HEK293 (cell line): ENCODE data around the gene DENND1A.
"Not testable (repeated sequence)": the region's sequence is repeated elsewhere in the genome, so short reads cannot be mapped to it uniquely, and the experiment has no call there.

Source experiments
- CTCF ChIA-PET: fragments of 350-600 bp; formaldehyde crosslinking; extraction: SDS; loops from one replicate; lab custom pipeline; 2021; ENCODE audit warnings: antibody characterized with exemption; lab: Yijun Ruan, JAX
- POLR2A ChIA-PET: fragments of 300-600 bp; formaldehyde crosslinking; extraction: SDS; loops from one replicate; lab custom pipeline; 2020; ENCODE audit warnings: antibody characterized with exemption, inconsistent platforms; lab: Yijun Ruan, JAX
- H3K27ac ChIP-seq: fragments of 200-500 bp; sonication (Bioruptor generic); 2 replicates; pipeline ENCODE4 v1.5.1; 2014; ENCODE audit warnings: low read depth, low read length, control low read depth, inconsistent platforms; ENCODE audit errors: extremely low read depth
- H3K36me3 ChIP-seq, 2 experiments: fragments of 200-500 bp in 1 of 2; sonication (Bioruptor generic) in 1 of 2; 1 replicate in 1 of 2; 2 replicates in 1 of 2; pipeline ENCODE4 v1.5.1; 2014 to 2017; ENCODE audit warnings: inconsistent platforms in 2 of 2, low read length in 2 of 2; ENCODE audit not compliant: control insufficient read depth in 2 of 2, insufficient read depth in 1 of 2
- H3K4me1 ChIP-seq: fragments of 200-500 bp; sonication (Bioruptor generic); 2 replicates; pipeline ENCODE4 v1.5.1; 2014; ENCODE audit warnings: mild to moderate bottlenecking, low read length, inconsistent platforms; ENCODE audit not compliant: control insufficient read depth, insufficient read depth
- H3K4me3 ChIP-seq: 2 replicates; pipeline ENCODE4 v1.5.1; 2011; ENCODE audit warnings: low read depth, mild to moderate bottlenecking, control low read depth, low read length, moderate library complexity
- H3K9me3 ChIP-seq: fragments of 200-500 bp; sonication (Bioruptor generic); 2 replicates; pipeline ENCODE4 v1.5.1; 2014; ENCODE audit warnings: low read depth, low read length, inconsistent platforms; ENCODE audit not compliant: control insufficient read depth, insufficient read depth
- MEIS1 ChIP-seq: sonication (generic); formaldehyde crosslinking; IDR thresholded peaks from 2 replicates; pipeline ENCODE4 v1.8.1; 2022; ENCODE audit warnings: missing genetic modification reagents, mild to moderate bottlenecking, borderline replicate concordance
- ZIC2 ChIP-seq: fragments of 450-650 bp; formaldehyde crosslinking; IDR thresholded peaks from 2 replicates; pipeline ENCODE4 v1.5.1; 2016; ENCODE audit warnings: missing biosample characterization, missing genetic modification characterization
- ZNF24 ChIP-seq: fragments of 450-650 bp; formaldehyde crosslinking; IDR thresholded peaks from 2 replicates; pipeline ENCODE4 v1.5.1; 2016; ENCODE audit warnings: missing biosample characterization, missing genetic modification characterization
- ZNF529 ChIP-seq: fragments of 450-650 bp; formaldehyde crosslinking; IDR thresholded peaks from 2 replicates; pipeline ENCODE4 v1.5.1; 2017; ENCODE audit warnings: missing genetic modification characterization, missing biosample characterization; ENCODE audit not compliant: insufficient replicate concordance
- ZNF610 ChIP-seq: fragments of 450-650 bp; formaldehyde crosslinking; IDR thresholded peaks from 2 replicates; pipeline ENCODE4 v1.5.1; 2016; ENCODE audit warnings: missing biosample characterization, missing genetic modification characterization, borderline replicate concordance
- ZNF768 ChIP-seq: fragments of 450-650 bp; formaldehyde crosslinking; IDR thresholded peaks from 2 replicates; pipeline ENCODE4 v1.5.1; 2018; ENCODE audit warnings: missing biosample characterization, mild to moderate bottlenecking, missing genetic modification characterization
- TF ChIP-seq, protein P1 (sequence below): fragments of 450-650 bp; formaldehyde crosslinking; conservative IDR thresholded peaks from 2 replicates; pipeline ENCODE4 v1.5.1; 2016; ENCODE audit warnings: low read depth, missing biosample characterization, missing genetic modification characterization
- TF ChIP-seq, protein P2 (sequence below): fragments of 450-650 bp; formaldehyde crosslinking; IDR thresholded peaks from 2 replicates; pipeline ENCODE4; 2016; ENCODE audit warnings: missing biosample characterization, missing genetic modification characterization
- TF ChIP-seq, protein P3 (sequence below): fragments of 450-650 bp; formaldehyde crosslinking; IDR thresholded peaks from 2 replicates; pipeline ENCODE4 v1.5.1; 2016; ENCODE audit warnings: missing biosample characterization, missing genetic modification characterization
- TF ChIP-seq, protein P4 (sequence below): fragments of 450-650 bp; formaldehyde crosslinking; IDR thresholded peaks from 2 replicates; pipeline ENCODE4 v1.5.1; 2016; ENCODE audit warnings: missing biosample characterization, missing genetic modification characterization

DENND1A gene

DNA sequence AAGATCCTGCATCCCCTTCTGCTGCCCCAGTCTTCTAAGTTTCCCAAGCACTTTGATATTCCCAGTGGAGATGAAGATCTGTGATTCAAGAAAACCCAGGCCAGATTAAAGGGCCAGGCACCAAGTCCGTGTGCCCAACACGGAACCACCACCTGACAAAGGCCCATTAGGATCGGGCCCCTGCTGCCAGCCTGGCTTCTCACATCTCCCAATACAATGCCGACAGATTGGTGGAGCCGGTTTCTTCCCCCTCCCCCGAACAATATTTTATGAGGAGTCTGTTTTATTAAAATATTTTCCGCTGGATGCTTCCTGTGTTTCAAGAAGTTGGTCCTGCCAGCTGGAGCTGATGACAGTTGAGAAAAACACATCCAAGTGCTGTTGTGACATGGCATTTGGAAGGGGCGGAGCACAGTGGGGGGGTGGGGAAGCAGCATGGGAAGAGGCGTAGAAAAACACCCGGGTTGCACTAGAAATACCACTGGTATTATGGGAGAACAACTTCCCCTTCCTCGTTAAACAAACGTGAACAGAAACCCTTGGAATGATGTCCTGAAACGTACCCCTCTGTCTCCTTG, 528.9 kb downstream of the DENND1A start (continued):
- TF ChIP-seq, protein P1, sequence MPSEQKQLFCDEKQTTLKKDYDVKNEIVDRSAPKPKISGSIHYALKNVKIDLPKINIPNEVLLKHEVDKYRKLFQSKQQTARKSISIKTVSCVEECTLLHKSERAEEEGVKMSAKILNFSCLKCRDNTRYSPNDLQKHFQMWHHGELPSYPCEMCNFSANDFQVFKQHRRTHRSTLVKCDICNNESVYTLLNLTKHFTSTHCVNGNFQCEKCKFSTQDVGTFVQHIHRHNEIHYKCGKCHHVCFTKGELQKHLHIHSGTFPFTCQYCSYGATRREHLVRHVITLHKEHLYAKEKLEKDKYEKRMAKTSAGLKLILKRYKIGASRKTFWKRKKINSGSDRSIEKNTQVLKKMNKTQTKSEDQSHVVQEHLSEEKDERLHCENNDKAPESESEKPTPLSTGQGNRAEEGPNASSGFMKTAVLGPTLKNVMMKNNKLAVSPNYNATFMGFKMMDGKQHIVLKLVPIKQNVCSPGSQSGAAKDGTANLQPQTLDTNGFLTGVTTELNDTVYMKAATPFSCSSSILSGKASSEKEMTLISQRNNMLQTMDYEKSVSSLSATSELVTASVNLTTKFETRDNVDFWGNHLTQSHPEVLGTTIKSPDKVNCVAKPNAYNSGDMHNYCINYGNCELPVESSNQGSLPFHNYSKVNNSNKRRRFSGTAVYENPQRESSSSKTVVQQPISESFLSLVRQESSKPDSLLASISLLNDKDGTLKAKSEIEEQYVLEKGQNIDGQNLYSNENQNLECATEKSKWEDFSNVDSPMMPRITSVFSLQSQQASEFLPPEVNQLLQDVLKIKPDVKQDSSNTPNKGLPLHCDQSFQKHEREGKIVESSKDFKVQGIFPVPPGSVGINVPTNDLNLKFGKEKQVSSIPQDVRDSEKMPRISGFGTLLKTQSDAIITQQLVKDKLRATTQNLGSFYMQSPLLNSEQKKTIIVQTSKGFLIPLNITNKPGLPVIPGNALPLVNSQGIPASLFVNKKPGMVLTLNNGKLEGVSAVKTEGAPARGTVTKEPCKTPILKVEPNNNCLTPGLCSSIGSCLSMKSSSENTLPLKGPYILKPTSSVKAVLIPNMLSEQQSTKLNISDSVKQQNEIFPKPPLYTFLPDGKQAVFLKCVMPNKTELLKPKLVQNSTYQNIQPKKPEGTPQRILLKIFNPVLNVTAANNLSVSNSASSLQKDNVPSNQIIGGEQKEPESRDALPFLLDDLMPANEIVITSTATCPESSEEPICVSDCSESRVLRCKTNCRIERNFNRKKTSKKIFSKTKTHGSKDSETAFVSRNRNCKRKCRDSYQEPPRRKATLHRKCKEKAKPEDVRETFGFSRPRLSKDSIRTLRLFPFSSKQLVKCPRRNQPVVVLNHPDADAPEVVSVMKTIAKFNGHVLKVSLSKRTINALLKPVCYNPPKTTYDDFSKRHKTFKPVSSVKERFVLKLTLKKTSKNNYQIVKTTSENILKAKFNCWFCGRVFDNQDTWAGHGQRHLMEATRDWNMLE (tag by site-specific recombination), result no peak
- no peak for TF ChIP-seq ZNF24
- TF ChIP-seq MEIS1 (CRISPR knock-in tag), result no peak
- no peak for TF ChIP-seq ZNF768 (tag by site-specific recombination)

DNA sequence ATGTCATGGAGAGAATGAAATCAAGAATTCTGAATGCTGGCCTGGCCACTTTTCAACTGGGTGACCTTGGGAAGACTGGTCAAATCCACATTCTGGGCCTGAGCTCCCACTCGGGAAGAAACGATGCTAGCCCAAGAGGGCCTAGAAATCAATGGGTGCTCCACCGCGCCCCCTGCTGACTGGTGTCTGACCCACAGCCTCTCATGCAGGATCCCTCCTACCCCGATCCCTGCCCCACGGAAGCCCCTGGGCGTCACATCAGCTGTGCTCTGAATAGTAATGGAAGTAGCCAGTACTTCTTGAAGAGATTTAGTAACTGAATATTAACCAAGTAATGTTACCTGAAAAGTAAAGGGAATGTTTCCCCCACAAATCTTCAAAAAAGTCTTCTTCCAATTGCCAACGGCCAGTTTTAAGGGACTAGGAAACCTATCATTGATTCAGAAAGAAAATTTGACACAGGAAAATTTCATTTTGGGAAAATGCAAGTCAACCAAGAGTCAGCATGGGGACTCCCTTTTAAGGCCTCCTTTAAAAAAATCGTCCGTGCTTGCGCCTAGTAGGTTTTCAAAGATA, 530.0 kb downstream of the DENND1A start:
- no peak overlapping the region for H3K27ac ChIP-seq
- H3K4me1 ChIP-seq, result no peaks in the 10 kb centered on the region
- H3K4me3 ChIP-seq, result no peak overlapping the region
- POLR2A ChIA-PET, result no interaction called here
- no peaks in the 10 kb centered on the region for H3K9me3 ChIP-seq
- H3K36me3 ChIP-seq, result no peaks in the 10 kb centered on the region
- TF ChIP-seq, protein P2, sequence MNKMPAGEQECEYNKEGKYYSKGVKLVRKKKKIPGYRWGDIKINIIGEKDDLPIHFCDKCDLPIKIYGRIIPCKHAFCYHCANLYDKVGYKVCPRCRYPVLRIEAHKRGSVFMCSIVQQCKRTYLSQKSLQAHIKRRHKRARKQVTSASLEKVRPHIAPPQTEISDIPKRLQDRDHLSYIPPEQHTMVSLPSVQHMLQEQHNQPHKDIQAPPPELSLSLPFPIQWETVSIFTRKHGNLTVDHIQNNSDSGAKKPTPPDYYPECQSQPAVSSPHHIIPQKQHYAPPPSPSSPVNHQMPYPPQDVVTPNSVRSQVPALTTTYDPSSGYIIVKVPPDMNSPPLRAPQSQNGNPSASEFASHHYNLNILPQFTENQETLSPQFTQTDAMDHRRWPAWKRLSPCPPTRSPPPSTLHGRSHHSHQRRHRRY (tag by site-specific recombination), result no peak
- TF ChIP-seq, protein P3, sequence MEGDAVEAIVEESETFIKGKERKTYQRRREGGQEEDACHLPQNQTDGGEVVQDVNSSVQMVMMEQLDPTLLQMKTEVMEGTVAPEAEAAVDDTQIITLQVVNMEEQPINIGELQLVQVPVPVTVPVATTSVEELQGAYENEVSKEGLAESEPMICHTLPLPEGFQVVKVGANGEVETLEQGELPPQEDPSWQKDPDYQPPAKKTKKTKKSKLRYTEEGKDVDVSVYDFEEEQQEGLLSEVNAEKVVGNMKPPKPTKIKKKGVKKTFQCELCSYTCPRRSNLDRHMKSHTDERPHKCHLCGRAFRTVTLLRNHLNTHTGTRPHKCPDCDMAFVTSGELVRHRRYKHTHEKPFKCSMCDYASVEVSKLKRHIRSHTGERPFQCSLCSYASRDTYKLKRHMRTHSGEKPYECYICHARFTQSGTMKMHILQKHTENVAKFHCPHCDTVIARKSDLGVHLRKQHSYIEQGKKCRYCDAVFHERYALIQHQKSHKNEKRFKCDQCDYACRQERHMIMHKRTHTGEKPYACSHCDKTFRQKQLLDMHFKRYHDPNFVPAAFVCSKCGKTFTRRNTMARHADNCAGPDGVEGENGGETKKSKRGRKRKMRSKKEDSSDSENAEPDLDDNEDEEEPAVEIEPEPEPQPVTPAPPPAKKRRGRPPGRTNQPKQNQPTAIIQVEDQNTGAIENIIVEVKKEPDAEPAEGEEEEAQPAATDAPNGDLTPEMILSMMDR (tag by site-specific recombination), result 0 out of 2 replicates have a peak, but pooled peaks have one; percentile 12
- CTCF ChIA-PET, result interaction anchor here (0.5 to 3.0 kb wide), 16 partner anchors 8 to 1301 kb away, joined by 3 to 10 read pairs (median 4); no protein-coding TSS in a partner anchor

DNA sequence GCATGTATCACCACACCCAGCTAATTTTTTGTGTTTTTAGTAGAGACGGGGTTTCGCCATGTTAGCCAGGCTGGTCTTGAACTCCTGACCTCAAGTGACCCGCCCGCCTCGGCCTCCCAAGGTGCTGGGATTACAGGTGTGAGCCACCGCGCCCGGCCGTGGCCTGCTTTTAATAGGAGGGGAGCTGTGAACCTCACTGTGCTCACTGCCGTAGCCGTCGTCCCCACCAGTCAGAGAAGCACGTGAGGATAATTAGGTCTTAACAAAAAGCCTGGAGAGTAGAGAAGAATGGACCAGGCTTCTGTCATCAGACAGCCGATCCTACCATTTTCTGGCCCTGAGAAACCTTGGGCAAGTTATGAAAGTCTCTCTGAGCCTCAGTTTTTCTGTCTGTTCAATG, 531.0 kb downstream of the DENND1A start:
- H3K4me3 ChIP-seq, H3K9me3 ChIP-seq, H3K27ac ChIP-seq, H3K36me3 ChIP-seq, H3K4me1 ChIP-seq, POLR2A ChIA-PET: not testable (repeated sequence)
- CTCF ChIA-PET, result interaction anchor here (0.9 to 3.0 kb wide), 7 partner anchors 7 to 82 kb away, joined by 3 to 10 read pairs (median 7); no protein-coding TSS in a partner anchor

DNA sequence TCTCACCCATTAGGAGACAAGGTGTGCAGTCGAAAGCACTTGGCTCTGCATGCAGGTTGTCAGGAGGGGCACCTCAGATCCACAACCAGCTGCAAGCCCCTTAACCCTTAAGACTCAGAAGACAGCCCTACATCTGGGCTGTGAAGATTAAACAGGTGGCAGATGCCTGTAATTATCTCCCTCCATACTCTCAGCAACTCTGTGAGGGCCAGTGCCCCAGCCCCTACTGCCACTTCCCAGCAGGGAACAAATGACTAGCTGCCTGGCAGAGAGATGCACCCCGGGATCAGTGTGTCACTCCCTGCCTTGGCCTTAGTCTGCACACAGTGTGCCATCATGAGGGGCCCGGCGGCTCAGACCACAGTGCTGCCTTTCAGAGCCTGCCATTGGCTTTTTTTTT, 532.0 kb downstream of the DENND1A start:
- H3K4me3 ChIP-seq, result no peak overlapping the region
- H3K4me1 ChIP-seq, result no peaks in the 10 kb centered on the region
- H3K9me3 ChIP-seq, result no peaks in the 10 kb centered on the region
- no peak overlapping the region for H3K27ac ChIP-seq
- H3K36me3 ChIP-seq, result no peaks in the 10 kb centered on the region
- POLR2A ChIA-PET, result interaction anchor here (0.7 kb wide), 1 partner anchor 9 kb away, joined by 3 read pairs; no protein-coding TSS in a partner anchor
- TF ChIP-seq ZNF529 (tag by site-specific recombination), result no peak
- TF ChIP-seq, protein P4, sequence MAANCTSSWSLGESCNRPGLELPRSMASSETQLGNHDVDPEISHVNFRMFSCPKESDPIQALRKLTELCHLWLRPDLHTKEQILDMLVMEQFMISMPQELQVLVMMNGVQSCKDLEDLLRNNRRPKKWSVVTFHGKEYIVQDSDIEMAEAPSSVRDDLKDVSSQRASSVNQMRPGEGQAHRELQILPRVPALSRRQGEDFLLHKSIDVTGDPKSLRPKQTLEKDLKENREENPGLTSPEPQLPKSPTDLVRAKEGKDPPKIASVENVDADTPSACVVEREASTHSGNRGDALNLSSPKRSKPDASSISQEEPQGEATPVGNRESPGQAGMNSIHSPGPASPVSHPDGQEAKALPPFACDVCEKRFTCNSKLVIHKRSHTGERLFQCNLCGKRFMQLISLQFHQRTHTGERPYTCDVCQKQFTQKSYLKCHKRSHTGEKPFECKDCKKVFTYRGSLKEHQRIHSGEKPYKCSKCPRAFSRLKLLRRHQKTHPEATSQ, result no peak
- TF ChIP-seq ZNF610, result no peak
- TF ChIP-seq ZIC2 (tag by site-specific recombination), result peak; percentile 49
- TF ChIP-seq, protein P1 (tag by site-specific recombination), result no peak
- CTCF ChIA-PET, result interaction anchor here (0.6 to 3.0 kb wide), 3 partner anchors 10 to 84 kb away, joined by 3 to 10 read pairs (median 5); no protein-coding TSS in a partner anchor
